ENCODE results near the gene RPL28. TPM values are rescaled to one million over a fixed set of nuclear protein-coding genes. Genes with fewer than 3 reads are reported as not detected.
A peak's percentile ranks its signal among the peaks of the same experiment; 100 is the strongest.

RPL28 gene
- total and polyA plus RNA-seq, 2 of the 13 experiments (the other 11 are each of a cell fraction or from before 2014, with no cell fraction given) = 105 to 420 TPM

- TF ChIP-seq ZNF142 (CRISPR knock-in tag; IDR thresholded peaks at IDR 0.05) (no peak), CCDC6 (CRISPR knock-in tag; IDR thresholded peaks at IDR 0.05) (no peak), NR2F6 (IDR thresholded peaks at IDR 0.05) (no peak), NR2F6 (CRISPR knock-in tag; IDR thresholded peaks at IDR 0.05) (no peak), ZNF121 (CRISPR knock-in tag; IDR thresholded peaks at IDR 0.05) (no peak), ELF1 (CRISPR knock-in tag; IDR thresholded peaks at IDR 0.05) (peak; percentile 38), GPN1 (CRISPR knock-in tag; IDR thresholded peaks at IDR 0.05; ENCODE audit: borderline replicate concordance) (no peak), ARNT (IDR thresholded peaks at IDR 0.05) (no peak), FOXA3 (CRISPR knock-in tag; IDR thresholded peaks at IDR 0.05) (peak; percentile 29), E2F2 (CRISPR knock-in tag; IDR thresholded peaks at IDR 0.05; ENCODE audit: borderline replicate concordance) (no peak), ZMYM4 (CRISPR knock-in tag; IDR thresholded peaks at IDR 0.05) (no peak), ARID3A (IDR thresholded peaks at IDR 0.05; ENCODE audit: low read depth, low read length) (no peak), ATF2 (CRISPR knock-in tag; IDR thresholded peaks at IDR 0.05) (no peak), ZC3H4 (CRISPR knock-in tag; IDR thresholded peaks at IDR 0.05; ENCODE audit: borderline replicate concordance) (no peak), KDM3A (CRISPR knock-in tag; IDR thresholded peaks at IDR 0.05; ENCODE audit: low read depth) (0 out of 2 replicates have a peak, but pooled peaks have one; percentile 41), ZNF44 (CRISPR knock-in tag; IDR thresholded peaks at IDR 0.05) (no peak), KAT2B (IDR thresholded peaks at IDR 0.05; ENCODE audit: borderline replicate concordance, low read depth, low read length) (no peak), ZNF143 (CRISPR knock-in tag; IDR thresholded peaks at IDR 0.05) (no peak), ZNF607 (CRISPR knock-in tag; IDR thresholded peaks at IDR 0.05; ENCODE audit: borderline replicate concordance) (no peak; the same call in 1 of the 2 replicates), ZNF264 (CRISPR knock-in tag; IDR thresholded peaks at IDR 0.05) (no peak), SMC3 (IDR thresholded peaks at IDR 0.05; ENCODE audit: low read length) (no peak), GTF3A (CRISPR knock-in tag; conservative IDR thresholded peaks at IDR 0.05) (no peak)
These were observed 46.4 kb upstream of the RPL28 start, which contains the start of gene KMT5C (continued) for GRCh38 chr19:55339105-55339888.

Measured in HepG2 (cell line).